Measurements from ENCODE around the gene PEX3.

PEX3 gene

DNA sequence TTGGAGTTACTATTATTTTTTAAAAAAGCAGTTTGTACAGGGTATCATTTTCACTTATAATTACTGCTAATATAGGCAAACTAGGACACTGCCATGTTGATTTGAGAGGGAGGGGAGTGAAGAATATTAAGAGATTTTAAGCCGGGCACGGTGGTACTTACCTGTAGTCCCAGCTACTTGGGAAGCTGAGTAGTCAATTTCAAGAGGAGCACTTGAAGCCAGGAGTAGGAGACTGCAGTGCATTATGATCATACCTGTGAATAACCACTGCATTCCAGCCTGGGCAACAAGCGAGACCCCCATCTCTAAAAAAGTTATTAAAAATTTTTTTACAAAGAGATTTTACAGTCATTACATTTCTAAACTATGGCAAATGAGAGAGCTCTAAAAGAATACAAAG is 35.8 kb upstream of the PEX3 start:
- no peak for ATAC-seq
- no peak for TF ChIP-seq TCF4 (CRISPR knock-in tag; IDR thresholded peaks at IDR 0.05; ENCODE audit: borderline replicate concordance)
- TF ChIP-seq ZNF8 (CRISPR knock-in tag; IDR thresholded peaks at IDR 0.05): no peak
- TF ChIP-seq ARNTL (CRISPR knock-in tag; IDR thresholded peaks at IDR 0.05; ENCODE audit: borderline replicate concordance, low read depth): no peak
- TF ChIP-seq CREB5 (CRISPR knock-in tag; IDR thresholded peaks at IDR 0.05; ENCODE audit: low read depth): no peak
- TF ChIP-seq, protein P1, sequence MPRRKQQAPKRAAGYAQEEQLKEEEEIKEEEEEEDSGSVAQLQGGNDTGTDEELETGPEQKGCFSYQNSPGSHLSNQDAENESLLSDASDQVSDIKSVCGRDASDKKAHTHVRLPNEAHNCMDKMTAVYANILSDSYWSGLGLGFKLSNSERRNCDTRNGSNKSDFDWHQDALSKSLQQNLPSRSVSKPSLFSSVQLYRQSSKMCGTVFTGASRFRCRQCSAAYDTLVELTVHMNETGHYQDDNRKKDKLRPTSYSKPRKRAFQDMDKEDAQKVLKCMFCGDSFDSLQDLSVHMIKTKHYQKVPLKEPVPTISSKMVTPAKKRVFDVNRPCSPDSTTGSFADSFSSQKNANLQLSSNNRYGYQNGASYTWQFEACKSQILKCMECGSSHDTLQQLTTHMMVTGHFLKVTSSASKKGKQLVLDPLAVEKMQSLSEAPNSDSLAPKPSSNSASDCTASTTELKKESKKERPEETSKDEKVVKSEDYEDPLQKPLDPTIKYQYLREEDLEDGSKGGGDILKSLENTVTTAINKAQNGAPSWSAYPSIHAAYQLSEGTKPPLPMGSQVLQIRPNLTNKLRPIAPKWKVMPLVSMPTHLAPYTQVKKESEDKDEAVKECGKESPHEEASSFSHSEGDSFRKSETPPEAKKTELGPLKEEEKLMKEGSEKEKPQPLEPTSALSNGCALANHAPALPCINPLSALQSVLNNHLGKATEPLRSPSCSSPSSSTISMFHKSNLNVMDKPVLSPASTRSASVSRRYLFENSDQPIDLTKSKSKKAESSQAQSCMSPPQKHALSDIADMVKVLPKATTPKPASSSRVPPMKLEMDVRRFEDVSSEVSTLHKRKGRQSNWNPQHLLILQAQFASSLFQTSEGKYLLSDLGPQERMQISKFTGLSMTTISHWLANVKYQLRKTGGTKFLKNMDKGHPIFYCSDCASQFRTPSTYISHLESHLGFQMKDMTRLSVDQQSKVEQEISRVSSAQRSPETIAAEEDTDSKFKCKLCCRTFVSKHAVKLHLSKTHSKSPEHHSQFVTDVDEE (CRISPR knock-in tag; IDR thresholded peaks at IDR 0.05): no peak
- no peak for TF ChIP-seq ZFP30 (CRISPR knock-in tag; IDR thresholded peaks at IDR 0.05)
- TF ChIP-seq OSR1 (CRISPR knock-in tag; IDR thresholded peaks at IDR 0.05): no peak
- TF ChIP-seq ISL1 (CRISPR knock-in tag; IDR thresholded peaks at IDR 0.05): no peak
- TF ChIP-seq GLIS3 (CRISPR knock-in tag; IDR thresholded peaks at IDR 0.05): no peak
- no peak for TF ChIP-seq ZC3H10 (CRISPR knock-in tag; IDR thresholded peaks at IDR 0.05)
- TF ChIP-seq, protein P2, sequence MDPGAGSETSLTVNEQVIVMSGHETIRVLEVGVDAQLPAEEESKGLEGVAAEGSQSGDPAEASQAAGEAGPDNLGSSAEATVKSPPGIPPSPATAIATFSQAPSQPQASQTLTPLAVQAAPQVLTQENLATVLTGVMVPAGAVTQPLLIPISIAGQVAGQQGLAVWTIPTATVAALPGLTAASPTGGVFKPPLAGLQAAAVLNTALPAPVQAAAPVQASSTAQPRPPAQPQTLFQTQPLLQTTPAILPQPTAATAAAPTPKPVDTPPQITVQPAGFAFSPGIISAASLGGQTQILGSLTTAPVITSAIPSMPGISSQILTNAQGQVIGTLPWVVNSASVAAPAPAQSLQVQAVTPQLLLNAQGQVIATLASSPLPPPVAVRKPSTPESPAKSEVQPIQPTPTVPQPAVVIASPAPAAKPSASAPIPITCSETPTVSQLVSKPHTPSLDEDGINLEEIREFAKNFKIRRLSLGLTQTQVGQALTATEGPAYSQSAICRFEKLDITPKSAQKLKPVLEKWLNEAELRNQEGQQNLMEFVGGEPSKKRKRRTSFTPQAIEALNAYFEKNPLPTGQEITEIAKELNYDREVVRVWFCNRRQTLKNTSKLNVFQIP (CRISPR knock-in tag; IDR thresholded peaks at IDR 0.05; ENCODE audit: borderline replicate concordance, low read depth): no peak
- no peak for TF ChIP-seq PATZ1 (CRISPR knock-in tag; IDR thresholded peaks at IDR 0.05; ENCODE audit: borderline replicate concordance)
- TF ChIP-seq PPARA (CRISPR knock-in tag; IDR thresholded peaks at IDR 0.05; ENCODE audit: borderline replicate concordance): no peak
- no peak for TF ChIP-seq BACH2 (CRISPR knock-in tag; IDR thresholded peaks at IDR 0.05; ENCODE audit: borderline replicate concordance)
- no peak for TF ChIP-seq ESRRG (CRISPR knock-in tag; IDR thresholded peaks at IDR 0.05)
- no peak for TF ChIP-seq CSDC2 (CRISPR knock-in tag; IDR thresholded peaks at IDR 0.05)
- no peak for TF ChIP-seq ZNF70 (CRISPR knock-in tag; IDR thresholded peaks at IDR 0.05)

DNA sequence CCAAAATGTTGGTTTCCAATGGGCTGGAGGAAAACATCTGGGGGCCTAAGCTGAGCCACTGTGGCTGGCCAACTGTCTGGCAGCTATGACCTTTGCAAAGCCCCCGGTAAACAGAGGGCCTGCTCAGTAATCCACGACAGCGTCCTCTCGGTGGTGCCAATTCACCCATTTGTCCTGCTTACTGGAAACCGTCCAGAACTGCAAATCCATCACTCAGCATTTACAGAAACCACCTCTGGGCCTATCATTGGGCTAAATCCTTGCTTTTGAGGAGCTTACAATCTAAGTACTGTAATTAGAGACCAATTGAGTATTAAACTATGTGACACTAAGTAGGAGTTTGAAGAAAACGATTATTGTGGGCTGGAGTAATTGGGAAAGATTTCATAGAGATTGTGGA is 31.1 kb upstream of the PEX3 start:
- TF ChIP-seq ISL1 (CRISPR knock-in tag; IDR thresholded peaks at IDR 0.05) (no peak), ZNF565 (CRISPR knock-in tag; conservative IDR thresholded peaks at IDR 0.05; ENCODE audit: low read depth) (no peak), ESRRG (CRISPR knock-in tag; IDR thresholded peaks at IDR 0.05) (no peak), TOX (CRISPR knock-in tag; IDR thresholded peaks at IDR 0.05; ENCODE audit: borderline replicate concordance) (no peak), ARNTL (CRISPR knock-in tag; IDR thresholded peaks at IDR 0.05; ENCODE audit: borderline replicate concordance, low read depth) (no peak), TCF4 (CRISPR knock-in tag; IDR thresholded peaks at IDR 0.05; ENCODE audit: borderline replicate concordance) (no peak), GLIS3 (CRISPR knock-in tag; IDR thresholded peaks at IDR 0.05) (no peak)
- ATAC-seq: no peak

- ATAC-seq: peak; percentile 25
- peak; percentile 28; the same call in 1 of the 2 replicates for TF ChIP-seq ISL1 (CRISPR knock-in tag; IDR thresholded peaks at IDR 0.05)
- TF ChIP-seq, protein P2 (CRISPR knock-in tag; IDR thresholded peaks at IDR 0.05; ENCODE audit: borderline replicate concordance, low read depth): no peak
Measured at GRCh38 chr6:143426026-143426425, 24.6 kb upstream of the PEX3 start.

Data from SK-N-SH treated with all-trans-retinoic acid at 6 μM for 48 hours (cell line).